Measurements from ENCODE around the gene NR6A1.
A peak's percentile ranks its signal among the peaks of the same experiment; 100 is the strongest.
"Not testable (repeated sequence)": the region's sequence is repeated elsewhere in the genome, so short reads cannot be mapped to it uniquely, and the experiment has no call there.

Gene NR6A1

GRCh38 chr9:124776954-124777648 is 6.0 kb upstream of the NR6A1 start, which contains the start of gene OLFML2A:
Gene OLFML2A (plus strand): TSS chr9:124777133. CDS start chr9:124777271, 138 bp downstream.
- no peak for DNase-seq (ENCODE audit: low read depth)

GRCh38 chr9:124776618-124776953 is 5.5 kb upstream of the NR6A1 start:
- no peak for DNase-seq (ENCODE audit: low read depth)

GRCh38 chr9:124774129-124774978 is 3.2 kb upstream of the NR6A1 start:
- peak; percentile 75 for DNase-seq (ENCODE audit: low read depth)

DNA sequence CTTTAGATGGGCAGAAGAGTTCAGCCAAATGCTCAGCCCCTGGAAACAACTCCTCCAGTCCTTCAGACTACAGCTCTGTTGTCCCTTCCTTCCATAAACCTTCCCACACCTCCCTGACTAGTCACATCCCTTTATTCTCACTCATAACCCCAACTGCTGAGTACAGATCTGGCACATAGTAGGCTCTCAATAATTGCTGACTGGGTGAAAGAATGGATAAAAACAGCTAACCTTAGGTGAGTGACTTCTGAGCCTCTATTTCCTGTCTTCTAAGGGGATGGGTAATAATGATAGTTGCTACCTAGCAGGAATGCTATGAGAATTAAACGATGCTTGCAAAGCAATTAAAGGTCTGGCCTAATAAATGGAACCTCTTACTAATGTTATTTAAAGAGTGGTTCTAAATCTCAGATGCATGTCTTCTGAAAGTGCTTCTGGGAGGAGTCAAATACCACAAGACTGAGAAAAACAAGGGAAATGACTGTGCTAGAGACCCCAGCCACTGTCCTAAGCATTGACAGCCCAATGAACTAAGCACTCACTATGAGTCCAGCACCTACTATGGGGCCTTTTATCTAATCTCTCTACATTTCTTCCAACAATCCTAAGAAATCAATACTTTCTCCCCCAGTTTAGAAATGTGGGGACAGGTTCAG is 2.5 kb upstream of the NR6A1 start:
- no peak for DNase-seq (ENCODE audit: low read depth)

DNA sequence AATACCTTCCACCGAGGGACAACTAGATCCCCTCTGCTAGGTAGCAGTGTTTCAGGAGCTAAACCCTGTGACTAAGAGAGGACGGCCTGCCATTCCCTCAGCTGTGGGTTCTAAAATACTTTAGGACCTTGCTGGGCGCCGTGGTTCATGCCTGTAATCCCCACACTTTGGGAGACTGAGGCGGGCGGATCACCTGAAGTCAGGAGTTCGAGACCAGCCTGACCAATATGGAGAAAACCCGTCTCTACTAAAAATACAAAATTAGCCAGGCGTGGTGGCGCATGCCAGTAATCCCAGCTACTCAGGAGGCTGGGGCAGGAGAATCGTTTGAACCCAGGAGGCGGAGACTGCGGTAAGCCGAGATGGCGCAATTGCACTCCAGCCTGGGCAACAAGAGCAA is 1.8 kb upstream of the NR6A1 start:
- DNase-seq (ENCODE audit: low read depth): not testable (repeated sequence)

GRCh38 chr9:124771867-124772679 is 962 bp upstream of the NR6A1 start:
- DNase-seq (ENCODE audit: low read depth): peak; percentile 12

- DNase-seq (ENCODE audit: low read depth): no peak
These were observed 621 bp downstream of the NR6A1 start for GRCh38 chr9:124770359-124771020.

DNA sequence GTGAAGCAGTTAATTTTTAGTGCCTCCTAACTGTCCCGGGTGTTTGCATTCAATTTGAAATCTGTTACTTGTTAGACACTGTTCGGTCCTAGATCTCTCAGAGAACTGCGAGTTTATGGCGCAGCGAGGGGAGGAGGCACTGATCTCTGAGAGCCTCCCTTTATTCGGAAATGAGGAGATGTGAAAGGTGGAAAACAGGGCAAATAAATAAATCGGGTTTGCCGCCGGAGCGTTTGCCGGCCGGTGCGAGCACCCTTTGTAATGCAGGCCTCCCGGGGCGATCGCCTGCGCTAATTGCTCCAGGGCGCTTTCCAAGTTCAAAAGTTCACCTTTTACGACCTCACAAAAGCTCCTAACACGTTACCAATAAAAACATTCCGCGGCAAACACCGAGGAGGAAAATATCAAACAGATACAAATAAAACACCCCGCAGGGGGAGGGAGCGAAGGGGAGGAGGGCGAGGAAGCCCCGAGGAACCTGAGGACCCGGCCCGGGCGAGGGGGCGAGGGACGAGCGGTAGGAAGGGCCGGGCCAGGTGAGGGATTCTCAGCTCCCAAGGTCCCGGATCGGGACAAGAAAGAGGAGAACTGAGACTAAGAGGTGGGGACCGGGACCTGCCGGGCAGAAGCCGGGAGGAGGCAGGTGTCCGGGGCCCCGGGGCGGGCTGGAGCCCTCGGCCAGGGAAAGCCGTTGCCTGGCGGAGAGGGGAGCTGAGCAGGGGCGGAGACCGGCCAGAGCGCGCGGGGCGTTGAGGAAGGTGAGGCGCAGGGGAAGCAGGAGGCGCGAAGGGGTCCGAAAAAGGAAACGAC is 1.4 kb downstream of the NR6A1 start:
- no peak for DNase-seq (ENCODE audit: low read depth)

DNA sequence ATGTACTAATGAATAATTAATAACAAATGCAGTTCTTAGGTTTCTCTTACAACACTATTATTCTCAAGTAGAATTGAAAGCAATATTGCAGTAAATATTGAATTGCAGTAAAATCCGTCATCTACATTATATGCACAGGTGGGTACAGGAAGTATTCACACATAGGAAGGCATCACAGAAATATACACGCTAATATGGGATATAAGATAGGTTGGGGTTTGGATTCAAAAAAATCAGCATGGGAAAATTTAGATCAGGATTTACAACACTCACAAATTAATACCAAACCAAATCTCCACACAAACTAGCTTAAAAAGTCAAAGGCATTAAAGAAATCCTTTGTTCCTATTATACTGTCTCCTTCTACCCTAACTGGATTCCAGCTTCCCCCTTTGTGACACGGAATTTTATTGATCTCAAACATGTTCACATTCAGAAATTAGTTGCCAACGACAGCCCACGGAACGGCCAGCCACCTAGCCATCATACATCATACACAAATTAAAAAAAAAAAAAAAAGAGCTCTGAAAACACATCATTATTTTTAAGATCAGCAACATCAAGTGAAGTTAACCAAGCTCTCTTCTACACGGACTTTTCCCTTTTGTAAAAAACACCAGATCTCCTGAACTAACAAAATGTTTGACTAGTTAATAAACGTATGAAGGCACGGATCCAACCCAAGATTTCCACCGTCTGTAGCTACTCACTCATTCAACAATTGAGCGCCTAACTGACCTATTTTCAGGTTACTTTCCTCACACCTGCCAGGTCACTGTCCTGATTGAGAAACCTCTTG is 2.2 kb downstream of the NR6A1 start:
- DNase-seq (ENCODE audit: low read depth): no peak

DNA sequence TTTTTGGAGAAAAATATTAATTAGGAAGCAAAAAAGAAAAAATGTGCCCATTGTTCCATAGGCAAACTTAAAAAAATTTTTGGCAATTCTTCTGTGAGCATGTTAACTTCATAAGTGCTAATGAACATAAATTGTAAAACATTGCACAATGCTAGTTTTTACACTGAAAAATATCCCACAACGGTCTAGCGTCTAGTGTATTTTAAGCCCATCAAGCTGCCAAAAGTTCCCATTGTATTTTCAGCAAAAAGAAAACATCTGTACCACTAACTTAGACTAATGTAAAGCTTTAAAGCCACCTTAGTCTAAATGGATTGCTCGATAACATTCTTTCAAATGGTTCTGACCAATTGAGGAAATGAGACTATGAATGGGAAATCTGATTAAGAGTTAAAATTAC is 2.8 kb downstream of the NR6A1 start:
- DNase-seq (ENCODE audit: low read depth): no peak

GRCh38 chr9:124767821-124768220 is 3.3 kb downstream of the NR6A1 start:
- DNase-seq (ENCODE audit: low read depth): no peak

GRCh38 chr9:124766815-124767554 is 4.1 kb downstream of the NR6A1 start:
- no peak for DNase-seq (ENCODE audit: low read depth)

- no peak for DNase-seq (ENCODE audit: low read depth)
These were observed 4.8 kb downstream of the NR6A1 start for GRCh38 chr9:124766326-124766725.

- DNase-seq (ENCODE audit: low read depth): no peak
These were observed 5.7 kb downstream of the NR6A1 start for GRCh38 chr9:124765439-124765835.

DNA sequence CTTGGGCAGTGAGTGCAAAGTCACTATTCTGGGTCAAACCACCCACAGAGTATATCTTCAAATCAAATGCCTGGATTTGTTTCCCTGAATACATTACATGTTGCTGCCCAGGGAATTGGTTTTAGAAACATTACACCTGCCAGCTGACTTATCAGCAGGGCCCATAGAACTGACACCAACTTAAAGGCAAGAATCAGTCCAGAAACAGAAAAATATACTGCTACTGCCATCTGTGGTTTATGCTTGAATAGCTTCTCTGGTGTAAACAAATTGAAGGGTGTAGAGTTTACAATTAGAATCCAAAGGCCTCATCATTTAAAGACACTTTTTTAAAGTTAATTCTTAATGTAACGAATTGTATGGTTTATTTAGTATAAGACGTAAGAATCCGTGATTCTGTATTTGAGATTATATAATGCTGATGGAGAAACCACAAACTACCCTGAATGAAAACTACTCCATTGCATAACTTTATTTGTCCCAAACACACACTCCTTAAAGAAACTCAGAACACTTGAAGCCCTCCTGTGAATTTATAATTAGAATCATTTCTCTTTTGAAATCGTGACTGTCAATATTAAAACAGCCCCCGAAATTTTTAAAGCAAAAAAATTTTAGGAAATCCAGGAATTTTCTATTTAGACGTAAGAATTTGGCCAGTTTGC is 6.2 kb downstream of the NR6A1 start:
- no peak for DNase-seq (ENCODE audit: low read depth)

DNA sequence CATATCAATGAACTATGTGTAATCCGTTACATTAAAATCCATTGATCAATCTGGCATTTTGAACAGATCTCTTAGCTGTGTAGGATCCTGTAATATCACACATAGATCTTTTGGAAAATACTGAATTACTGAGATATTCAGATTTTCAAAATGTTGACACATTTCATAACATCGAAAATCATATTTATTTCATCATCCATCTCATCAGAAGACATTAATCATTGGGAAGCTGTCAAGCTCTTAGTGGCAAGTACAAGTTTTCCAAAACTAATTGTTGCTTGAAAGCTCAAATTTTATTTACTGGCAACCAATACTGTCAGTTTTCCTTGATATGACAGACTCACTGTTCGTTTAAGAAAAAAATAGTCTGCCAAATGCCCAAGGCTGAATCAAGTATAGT is 8.5 kb downstream of the NR6A1 start:
- DNase-seq (ENCODE audit: low read depth): no peak

GRCh38 chr9:124761710-124762109 is 9.4 kb downstream of the NR6A1 start:
- no peak for DNase-seq (ENCODE audit: low read depth)

DNA sequence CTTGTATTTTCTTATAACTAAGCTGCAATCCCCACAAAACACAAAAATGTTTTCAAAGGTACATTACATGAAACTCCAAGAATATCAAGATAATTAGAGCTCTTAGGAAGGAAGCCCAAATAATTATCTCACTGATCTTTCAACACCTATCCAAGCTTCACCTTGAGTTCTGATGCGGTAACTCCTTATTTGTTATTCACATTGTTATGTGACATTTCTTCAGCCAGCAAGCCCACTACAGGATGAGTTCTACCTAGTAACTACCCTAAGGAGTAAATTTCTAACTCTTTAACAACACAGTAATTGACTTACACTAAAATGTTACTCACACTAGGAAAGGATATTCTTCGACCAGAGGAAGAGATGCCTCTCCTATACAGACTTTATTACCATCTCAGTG is 9.9 kb downstream of the NR6A1 start:
- no peak for DNase-seq (ENCODE audit: low read depth)

GRCh38 chr9:124760719-124761118 is 10.4 kb downstream of the NR6A1 start:
- no peak for DNase-seq (ENCODE audit: low read depth)
